Body of pancreas (tissue), 4 donors: ENCODE measurements around the gene FBLN2.

Experiments used
- POLR2A ChIP-seq, 3 donors: fragments of 450-650 bp; IDR thresholded peaks; one replicate each; pipeline ENCODE4 v1.6.1; 2016; ENCODE audit warnings: antibody characterized with exemption in 3 of 3, mild to moderate bottlenecking in 2 of 3
- TF ChIP-seq, protein P1 (sequence below), 7 experiments: fragments of 450-650 bp in 4 of 7; fragments of 200-600 bp in 3 of 7; sonication (generic) in 3 of 7; IDR thresholded peaks; one replicate each; pipeline ENCODE4 v1.5.1; 2016 to 2019; ENCODE audit warnings: antibody characterized with exemption in 7 of 7

DNA sequence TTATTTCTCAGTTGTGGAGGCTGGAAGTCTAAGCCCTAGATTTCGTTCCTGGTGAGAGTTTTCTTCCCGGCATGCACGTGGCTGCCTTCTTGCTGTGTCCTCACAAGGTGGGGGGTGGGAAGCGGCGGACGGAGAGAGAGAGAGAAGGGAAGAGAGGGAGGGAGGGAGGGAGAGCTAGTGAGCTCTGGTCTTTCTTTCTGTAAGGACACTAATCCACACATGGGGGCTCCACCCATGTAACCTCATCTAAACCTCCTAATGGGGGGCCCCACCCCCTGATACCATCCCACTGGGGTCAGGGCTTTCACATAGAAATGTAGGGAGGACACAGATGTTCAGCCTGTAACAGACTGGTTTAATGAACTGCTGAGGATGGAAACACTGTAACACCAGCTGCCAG is 7.3 kb downstream of the FBLN2 start:
- TF ChIP-seq, protein P1, sequence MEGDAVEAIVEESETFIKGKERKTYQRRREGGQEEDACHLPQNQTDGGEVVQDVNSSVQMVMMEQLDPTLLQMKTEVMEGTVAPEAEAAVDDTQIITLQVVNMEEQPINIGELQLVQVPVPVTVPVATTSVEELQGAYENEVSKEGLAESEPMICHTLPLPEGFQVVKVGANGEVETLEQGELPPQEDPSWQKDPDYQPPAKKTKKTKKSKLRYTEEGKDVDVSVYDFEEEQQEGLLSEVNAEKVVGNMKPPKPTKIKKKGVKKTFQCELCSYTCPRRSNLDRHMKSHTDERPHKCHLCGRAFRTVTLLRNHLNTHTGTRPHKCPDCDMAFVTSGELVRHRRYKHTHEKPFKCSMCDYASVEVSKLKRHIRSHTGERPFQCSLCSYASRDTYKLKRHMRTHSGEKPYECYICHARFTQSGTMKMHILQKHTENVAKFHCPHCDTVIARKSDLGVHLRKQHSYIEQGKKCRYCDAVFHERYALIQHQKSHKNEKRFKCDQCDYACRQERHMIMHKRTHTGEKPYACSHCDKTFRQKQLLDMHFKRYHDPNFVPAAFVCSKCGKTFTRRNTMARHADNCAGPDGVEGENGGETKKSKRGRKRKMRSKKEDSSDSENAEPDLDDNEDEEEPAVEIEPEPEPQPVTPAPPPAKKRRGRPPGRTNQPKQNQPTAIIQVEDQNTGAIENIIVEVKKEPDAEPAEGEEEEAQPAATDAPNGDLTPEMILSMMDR (IDR thresholded peaks at IDR 0.05) = no peak
- no peak for TF ChIP-seq POLR2A (IDR thresholded peaks at IDR 0.05)
